Neuronal stem cell (in vitro differentiated cells): ENCODE data around the gene GLRB.

Source experiments
- DNase-seq: peaks from one replicate; pipeline ENCODE4 v3.0.0-alpha.2; 2013; ENCODE audit warnings: low spot score
- H2AFZ ChIP-seq: one replicate; pipeline ENCODE4 v1.6.1; 2013; ENCODE audit warnings: mild to moderate bottlenecking, low read length, inconsistent platforms
- H2AK5ac ChIP-seq: 2 replicates; pipeline ENCODE4 v1.6.1; 2013; ENCODE audit warnings: low read depth, mild to moderate bottlenecking, inconsistent platforms, low read length, moderate library complexity, mixed read lengths
- H2BK120ac ChIP-seq: 2 replicates; pipeline ENCODE4 v1.6.1; 2013; ENCODE audit warnings: low read depth, mild to moderate bottlenecking, inconsistent platforms, low read length, moderate library complexity, mixed read lengths
- H2BK12ac ChIP-seq: one replicate; pipeline ENCODE4 v1.6.1; 2013; ENCODE audit warnings: low read length, inconsistent platforms
- H2BK15ac ChIP-seq: 2 replicates; pipeline ENCODE4 v1.6.1; 2013; ENCODE audit warnings: mild to moderate bottlenecking, low read length, inconsistent platforms, mixed read lengths
- H2BK5ac ChIP-seq: one replicate; pipeline ENCODE4 v1.6.1; 2013; ENCODE audit warnings: inconsistent platforms, mild to moderate bottlenecking, low read length, moderate library complexity
- H3K14ac ChIP-seq: one replicate; pipeline ENCODE4 v1.6.1; 2013; ENCODE audit warnings: low read length, inconsistent platforms
- H3K18ac ChIP-seq: 2 replicates; pipeline ENCODE4 v1.6.1; 2013; ENCODE audit warnings: low read length, inconsistent platforms
- H3K23ac ChIP-seq: 2 replicates; pipeline ENCODE4 v1.6.1; 2013; ENCODE audit warnings: low read depth, mild to moderate bottlenecking, mixed read lengths, low read length, inconsistent platforms; ENCODE audit not compliant: poor library complexity
- H3K27ac ChIP-seq: replicated peaks from 3 replicates; pipeline ENCODE4 v1.5.1; 2013; ENCODE audit warnings: low read length, inconsistent platforms
- H3K27me3 ChIP-seq, 3 experiments: 2 replicates each; pipeline ENCODE4 v1.6.1; 2013; ENCODE audit warnings: low read length in 3 of 3, mild to moderate bottlenecking in 2 of 3, inconsistent platforms in 1 of 3, low read depth in 1 of 3, mixed read lengths in 1 of 3, moderate library complexity in 1 of 3; ENCODE audit not compliant: control insufficient read depth in 3 of 3, insufficient read depth in 3 of 3
- H3K36me3 ChIP-seq, 2 donors: replicated peaks in 1 of 2; 2 replicates each; pipeline ENCODE4 v1.6.1; 2013; ENCODE audit warnings: low read length in 2 of 2; ENCODE audit not compliant: control insufficient read depth in 2 of 2, insufficient read depth in 2 of 2
- H3K4ac ChIP-seq: 2 replicates; pipeline ENCODE4 v1.6.1; 2013; ENCODE audit warnings: inconsistent platforms, mild to moderate bottlenecking, low read length, moderate library complexity
- H3K4me1 ChIP-seq, 2 donors: 1 replicate in 1 of 2; 2 replicates in 1 of 2; pipeline ENCODE4 v1.6.1; 2013; ENCODE audit warnings: low read length in 2 of 2, low read depth in 1 of 2; ENCODE audit not compliant: control insufficient read depth in 2 of 2, insufficient read depth in 1 of 2
- H3K4me2 ChIP-seq: one replicate; pipeline ENCODE4 v1.6.1; 2013; ENCODE audit warnings: mild to moderate bottlenecking, low read length, inconsistent platforms; ENCODE audit not compliant: insufficient read depth, poor library complexity, severe bottlenecking
- H3K4me3 ChIP-seq, 2 donors: 2 replicates each; pipeline ENCODE4 v1.5.1; 2013; ENCODE audit warnings: low read length in 2 of 2, mild to moderate bottlenecking in 2 of 2, inconsistent platforms in 1 of 2, moderate library complexity in 1 of 2
- H3K79me1 ChIP-seq: one replicate; pipeline ENCODE4 v1.6.1; 2013; ENCODE audit warnings: low read depth, mild to moderate bottlenecking, inconsistent platforms, low read length, moderate library complexity
- H3K9ac ChIP-seq: one replicate; pipeline ENCODE4 v1.6.1; 2013; ENCODE audit warnings: mild to moderate bottlenecking, low read depth, low read length, inconsistent platforms; ENCODE audit not compliant: poor library complexity
- H3K9me3 ChIP-seq, 2 donors: replicated peaks in 1 of 2; 2 replicates each; pipeline versions ENCODE3 to v1.6.1; 2013; ENCODE audit warnings: low read length in 2 of 2, mild to moderate bottlenecking in 2 of 2, inconsistent platforms in 1 of 2, low read depth in 1 of 2, mixed read lengths in 1 of 2, moderate library complexity in 1 of 2; ENCODE audit not compliant: control insufficient read depth in 2 of 2, insufficient read depth in 1 of 2
- H4K8ac ChIP-seq: one replicate; pipeline ENCODE4 v1.6.1; 2013; ENCODE audit warnings: low read depth, mild to moderate bottlenecking, inconsistent platforms, low read length, moderate library complexity
- H4K91ac ChIP-seq: one replicate; pipeline ENCODE4 v1.6.1; 2013; ENCODE audit warnings: low read length, low read depth, mild to moderate bottlenecking, inconsistent platforms; ENCODE audit not compliant: poor library complexity
- WGBS, 2 donors: extraction: QIAGEN DNeasy Blood & Tissue Kit; methylation state at CpG; one replicate each; pipeline ENCODE4 v1.1.7; 2013; ENCODE audit warnings: missing lambda C conversion rate in 2 of 2, mixed read lengths in 1 of 2; ENCODE audit not compliant: insufficient read length in 2 of 2, insufficient replicate concordance in 1 of 2; ENCODE audit errors: extremely low coverage in 2 of 2; 5-methylcytosine and 5-hydroxymethylcytosine counted together

Gene GLRB

GRCh38 chr4:157115613-157116335, 39.8 kb downstream of the GLRB start:
- Histone ChIP-seq H2BK15ac (no peak overlapping the region), H2BK12ac (no peak overlapping the region), H4K91ac (no peak overlapping the region), H3K4ac (no peak overlapping the region), H3K9me3 (no peaks in the 10 kb centered on the region), H2AFZ (no peak overlapping the region), H3K36me3 (no peaks in the 10 kb centered on the region), H3K4me3 (no peak overlapping the region), H2BK5ac (no peak overlapping the region), H3K18ac (no peak overlapping the region), H3K4me2 (no peak overlapping the region), H3K23ac (no peak overlapping the region), H2BK120ac (no peak overlapping the region), H3K79me1 (no peaks in the 10 kb centered on the region), H4K8ac (no peak overlapping the region), H2AK5ac (no peak overlapping the region), H3K27me3 (no peaks in the 10 kb centered on the region), H3K27ac (no peak overlapping the region), H3K14ac (no peak overlapping the region), H3K4me1 (no peaks in the 10 kb centered on the region), H3K9ac (no peak overlapping the region)
- WGBS, 2 donors = no CpG with 5 or more reads among the region's 3 CpGs
- no peak for DNase-seq

- H4K91ac ChIP-seq = no peak overlapping the region
- H2BK12ac ChIP-seq = no peak overlapping the region
- no peak overlapping the region for H3K4me2 ChIP-seq
- no peak overlapping the region for H2AFZ ChIP-seq
- H3K9me3 ChIP-seq = no peaks in the 10 kb centered on the region
- no peak overlapping the region for H3K4ac ChIP-seq
- H3K18ac ChIP-seq = no peak overlapping the region
- WGBS, 2 donors = no CpG with 5 or more reads among the region's 2 CpGs
- DNase-seq = no peak
- H2BK5ac ChIP-seq = no peak overlapping the region
- no peak overlapping the region for H2BK120ac ChIP-seq
- no peak overlapping the region for H2BK15ac ChIP-seq
- no peaks in the 10 kb centered on the region for H3K4me1 ChIP-seq
- no peak overlapping the region for H3K27ac ChIP-seq
- H3K27me3 ChIP-seq = no peaks in the 10 kb centered on the region
- no peak overlapping the region for H3K23ac ChIP-seq
- no peak overlapping the region for H3K9ac ChIP-seq
- H4K8ac ChIP-seq = no peak overlapping the region
- H3K4me3 ChIP-seq = no peak overlapping the region
- H2AK5ac ChIP-seq = no peak overlapping the region
- no peaks in the 10 kb centered on the region for H3K36me3 ChIP-seq
- no peaks in the 10 kb centered on the region for H3K79me1 ChIP-seq
- no peak overlapping the region for H3K14ac ChIP-seq
These were observed 45.5 kb downstream of the GLRB start for GRCh38 chr4:157121401-157121800.

GRCh38 chr4:157127571-157127970, 51.6 kb downstream of the GLRB start:
- Histone ChIP-seq H2BK12ac (no peak overlapping the region), H3K9ac (no peak overlapping the region), H3K4me1 (no peaks in the 10 kb centered on the region), H2AFZ (no peak overlapping the region), H2BK15ac (no peak overlapping the region), H3K4ac (no peak overlapping the region), H4K91ac (no peak overlapping the region), H3K9me3 (no peaks in the 10 kb centered on the region), H3K27me3 (no peaks in the 10 kb centered on the region), H3K18ac (no peak overlapping the region), H2AK5ac (no peak overlapping the region), H3K14ac (no peak overlapping the region), H3K4me3 (no peak overlapping the region), H3K27ac (no peak overlapping the region), H3K36me3 (no peaks in the 10 kb centered on the region), H3K23ac (no peak overlapping the region), H3K4me2 (no peak overlapping the region), H4K8ac (no peak overlapping the region), H3K79me1 (no peaks in the 10 kb centered on the region), H2BK5ac (no peak overlapping the region), H2BK120ac (no peak overlapping the region)
- no CpG with 5 or more reads among the region's 2 CpGs for WGBS, 2 donors
- no peak for DNase-seq

- H2BK5ac ChIP-seq = no peak overlapping the region
- H4K91ac ChIP-seq = no peak overlapping the region
- no peaks in the 10 kb centered on the region for H3K4me1 ChIP-seq
- no peak overlapping the region for H4K8ac ChIP-seq
- no peak overlapping the region for H3K4me3 ChIP-seq
- no peak overlapping the region for H3K9ac ChIP-seq
- H3K27me3 ChIP-seq = no peaks in the 10 kb centered on the region
- DNase-seq = no peak
- no peak overlapping the region for H3K4me2 ChIP-seq
- H3K4ac ChIP-seq = no peak overlapping the region
- no peak overlapping the region for H3K18ac ChIP-seq
- no peaks in the 10 kb centered on the region for H3K79me1 ChIP-seq
- H3K9me3 ChIP-seq = no peaks in the 10 kb centered on the region
- H2BK120ac ChIP-seq = no peak overlapping the region
- H2AFZ ChIP-seq = no peak overlapping the region
- no peak overlapping the region for H2BK15ac ChIP-seq
- no peak overlapping the region for H2AK5ac ChIP-seq
- no peaks in the 10 kb centered on the region for H3K36me3 ChIP-seq
- no peak overlapping the region for H3K27ac ChIP-seq
- no peak overlapping the region for H3K23ac ChIP-seq
- no peak overlapping the region for H3K14ac ChIP-seq
- H2BK12ac ChIP-seq = no peak overlapping the region
These were observed 52.4 kb downstream of the GLRB start for GRCh38 chr4:157128395-157128794.
